ENCODE measurements around the gene LTB4R.
A peak's percentile ranks its signal among the peaks of the same experiment; 100 is the strongest.

Gene LTB4R

DNA sequence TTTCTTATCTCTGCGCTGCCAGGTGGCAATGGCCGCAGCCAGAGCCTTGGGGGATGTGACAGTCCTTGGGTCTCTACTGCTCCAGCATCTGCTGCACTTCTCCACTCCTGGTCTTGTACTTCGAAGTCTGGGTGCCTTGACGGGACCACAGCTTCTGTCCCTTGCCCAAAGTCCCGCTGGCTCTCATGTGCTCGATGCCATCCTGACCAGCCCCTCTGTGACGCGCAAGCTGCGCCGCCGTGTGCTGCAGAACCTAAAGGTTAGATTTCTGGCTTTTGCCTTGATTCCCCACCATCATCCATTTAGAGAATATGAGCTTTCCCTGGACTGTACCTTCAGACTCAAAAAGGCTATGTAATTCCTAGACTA lies 7.3 kb upstream of the LTB4R start:
- no peak for DNase-seq

DNA sequence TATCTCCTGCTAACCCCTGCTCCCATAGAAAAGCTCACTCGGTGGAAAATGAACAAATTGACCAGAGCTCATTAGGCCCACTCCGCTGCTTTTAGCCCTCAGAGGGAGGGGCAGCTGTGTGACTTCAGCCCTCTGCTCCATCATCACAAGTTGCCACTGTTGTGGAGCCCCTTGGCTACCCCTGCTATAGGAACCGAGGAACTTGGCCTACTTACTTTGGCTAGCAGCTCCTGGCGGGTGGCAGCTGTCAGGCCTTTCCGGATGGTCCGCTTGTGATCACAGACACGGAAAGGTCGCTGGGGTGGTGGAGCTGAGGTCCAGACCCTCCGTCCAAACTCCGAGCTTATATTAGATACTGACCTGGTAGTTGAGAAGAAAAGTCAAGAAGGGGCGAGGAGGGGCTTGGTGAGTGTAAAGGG lies 4.1 kb upstream of the LTB4R start:
- no peak for DNase-seq

- DNase-seq, result peak; percentile 42 to 63
Observed at GRCh38 chr14:24307575-24308341, 3.5 kb upstream of the LTB4R start, which contains the start of gene CIDEB. Gene CIDEB, minus strand, starts transcription at chr14:24307977. Its CDS starts 119 bp downstream, at chr14:24307858.

DNA sequence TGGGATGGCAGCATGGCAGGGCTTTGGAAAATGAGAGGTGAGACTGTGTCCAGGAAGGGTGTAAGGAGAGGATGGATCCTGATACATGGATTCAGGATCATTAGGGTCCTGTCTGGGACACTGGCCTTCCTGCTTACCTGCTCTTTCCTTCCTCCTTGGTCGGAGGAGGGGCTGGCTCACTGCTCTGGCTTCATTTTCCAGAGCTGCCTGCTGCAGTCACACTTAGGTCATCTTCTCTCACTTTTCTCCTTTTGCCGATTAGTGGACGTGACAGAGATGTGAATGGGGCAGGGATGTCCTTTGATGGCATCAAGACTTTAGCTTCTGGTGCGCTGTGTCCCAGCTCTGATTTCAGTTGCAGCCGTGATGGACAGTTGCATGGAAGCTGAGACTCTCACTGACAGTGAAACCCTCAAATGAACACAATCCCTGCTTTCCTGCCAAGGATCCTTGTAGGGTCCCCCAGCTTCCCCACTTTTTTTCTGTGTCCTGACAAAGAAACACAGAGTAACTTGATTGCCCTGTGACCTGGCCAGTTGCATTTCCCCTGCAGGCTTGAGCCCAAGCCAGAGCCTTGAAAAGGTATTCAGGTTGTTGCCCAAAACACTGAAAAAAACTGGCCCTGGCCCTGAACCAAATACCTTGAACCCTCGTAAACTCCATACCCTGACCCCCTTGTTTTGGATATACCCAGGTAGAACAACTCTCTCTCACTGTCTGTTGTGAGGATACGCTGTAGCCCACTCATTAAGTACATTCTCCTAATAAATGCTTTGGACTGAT lies 2.8 kb upstream of the LTB4R start:
- no peak for DNase-seq

DNA sequence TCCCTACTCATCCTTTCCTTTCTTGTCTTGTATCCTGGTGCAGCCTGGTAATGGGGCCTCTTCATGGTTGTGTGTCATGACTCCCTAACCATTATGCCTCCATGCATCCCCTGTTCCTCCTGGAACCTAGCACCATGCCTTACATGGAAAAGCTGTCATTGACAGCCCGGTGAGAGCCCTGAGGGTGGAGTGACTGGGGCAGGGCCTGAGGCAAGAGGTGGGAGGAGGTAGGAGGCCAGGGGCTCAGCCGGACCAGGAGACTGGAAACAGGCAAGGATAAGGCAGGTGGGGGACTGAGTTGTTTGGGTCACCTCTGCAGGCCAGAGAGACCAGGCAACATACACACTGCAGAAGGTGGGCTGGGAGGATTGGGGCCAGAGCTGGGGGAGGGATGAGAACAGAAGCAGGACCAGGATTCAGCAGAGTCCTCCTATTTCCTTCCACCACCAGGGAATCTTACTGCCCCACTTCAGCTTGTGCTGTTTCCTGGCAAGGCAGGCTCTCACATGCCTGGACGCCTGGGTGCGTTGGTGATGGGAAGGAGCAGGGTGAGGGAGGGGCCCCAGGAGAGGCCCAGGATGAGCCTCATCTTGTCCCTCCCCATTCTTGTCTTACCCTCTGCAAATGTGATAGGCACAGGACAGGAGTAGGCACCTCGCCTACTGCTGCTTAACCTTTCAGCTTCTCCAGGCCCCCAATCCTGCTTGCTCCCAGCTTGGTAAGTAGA lies 1.6 kb upstream of the LTB4R start, which contains the start of gene LTB4R2:
LTB4R2 (plus strand) TSS at position 603 of the 727 bp plus-strand sequence. CDS start 525 bp downstream, outside the sequence.
- no peak for DNase-seq

DNA sequence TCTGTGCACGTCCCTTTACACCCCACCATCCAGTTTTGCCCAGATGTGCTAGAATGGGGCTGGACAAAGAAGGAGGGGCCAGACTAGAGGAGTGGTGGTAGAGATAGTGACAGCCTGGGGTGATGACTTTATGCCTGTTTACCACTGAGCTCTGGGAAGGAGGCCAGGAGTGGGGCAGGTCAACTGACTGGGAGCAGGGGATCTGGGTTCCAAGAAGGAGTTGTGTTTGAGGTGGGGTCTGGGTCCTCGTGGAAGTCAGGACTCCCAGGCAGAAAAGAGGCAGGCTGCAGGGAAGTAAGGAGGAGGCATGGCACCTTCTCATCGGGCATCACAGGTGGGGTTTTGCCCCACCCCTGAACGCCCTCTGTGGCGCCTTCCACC lies 1.0 kb upstream of the LTB4R start:
- DNase-seq, result no peak

DNA sequence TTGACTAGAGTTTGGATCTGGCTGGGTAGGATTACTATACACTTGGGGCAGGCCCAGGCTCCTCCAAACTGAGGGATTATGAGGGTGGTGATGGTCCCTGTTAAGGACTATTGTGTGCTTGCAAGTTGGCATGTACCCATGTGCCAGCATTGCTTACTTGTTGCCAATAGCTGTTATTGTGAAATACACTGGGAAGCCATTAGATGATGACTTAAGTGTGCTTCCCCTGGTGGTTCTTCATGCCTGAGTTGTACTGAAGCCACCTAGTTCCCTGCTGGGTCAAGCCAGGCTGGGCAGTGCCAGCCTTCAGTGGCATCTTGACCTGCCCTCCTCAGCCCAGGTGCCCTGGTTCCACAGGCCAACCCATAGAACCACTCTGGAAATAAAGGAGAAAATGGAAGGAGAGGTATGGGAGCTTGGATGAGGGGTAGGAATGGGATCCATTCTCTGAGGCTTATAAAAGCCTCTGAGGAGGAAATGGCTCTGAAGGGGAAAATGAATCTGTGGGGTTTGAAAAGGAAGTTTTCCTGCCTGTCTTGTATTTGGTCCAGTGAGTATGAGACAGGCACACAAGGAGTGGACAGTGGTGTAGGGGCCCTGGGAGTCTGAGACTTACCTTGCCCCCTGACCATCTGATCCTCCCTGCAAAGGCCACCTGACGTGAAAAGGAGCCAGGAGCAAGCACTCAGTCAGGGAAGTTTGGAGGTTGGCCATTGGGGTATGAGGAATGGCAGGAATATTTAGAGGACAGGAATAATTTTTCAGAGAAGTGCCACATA lies 724 bp downstream of the LTB4R start:
- no peak for DNase-seq

DNA sequence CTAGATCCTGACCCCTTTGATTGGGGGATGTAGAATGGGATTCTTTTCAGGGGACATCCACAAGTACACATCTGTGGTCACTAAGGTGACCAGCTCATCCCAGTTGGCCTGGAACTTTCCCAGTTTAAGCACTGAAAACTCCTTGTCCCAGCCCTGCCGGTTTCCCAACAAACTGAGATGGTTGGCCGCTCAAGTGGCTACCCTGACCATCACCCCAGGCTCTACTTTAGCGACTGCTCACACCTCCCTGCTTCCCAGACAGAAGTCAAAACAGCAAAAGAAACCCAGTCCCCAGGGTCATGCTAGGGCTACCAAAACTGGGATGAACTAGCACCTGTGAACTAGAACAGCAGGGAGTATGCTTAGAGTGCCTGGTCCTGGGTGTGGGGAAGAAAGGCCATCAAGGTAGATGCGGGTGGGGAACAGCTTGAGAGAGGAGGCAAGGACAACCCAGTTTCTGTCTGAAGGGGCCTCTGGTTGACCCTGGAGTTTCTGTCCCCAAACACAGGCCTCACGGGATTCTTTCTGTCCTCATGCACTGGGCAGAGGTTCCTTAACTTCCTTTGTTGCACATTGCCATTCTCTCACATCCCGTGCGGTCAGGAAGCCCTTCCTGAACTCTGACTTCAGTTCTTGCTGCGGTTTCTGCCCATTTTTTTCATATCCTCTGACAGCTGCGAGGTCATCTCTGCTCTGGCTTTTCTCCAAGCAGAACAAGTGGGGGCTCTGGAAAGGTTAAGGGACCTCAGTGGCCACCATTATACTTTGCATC lies 1.6 kb downstream of the LTB4R start:
- no peak for DNase-seq

DNA sequence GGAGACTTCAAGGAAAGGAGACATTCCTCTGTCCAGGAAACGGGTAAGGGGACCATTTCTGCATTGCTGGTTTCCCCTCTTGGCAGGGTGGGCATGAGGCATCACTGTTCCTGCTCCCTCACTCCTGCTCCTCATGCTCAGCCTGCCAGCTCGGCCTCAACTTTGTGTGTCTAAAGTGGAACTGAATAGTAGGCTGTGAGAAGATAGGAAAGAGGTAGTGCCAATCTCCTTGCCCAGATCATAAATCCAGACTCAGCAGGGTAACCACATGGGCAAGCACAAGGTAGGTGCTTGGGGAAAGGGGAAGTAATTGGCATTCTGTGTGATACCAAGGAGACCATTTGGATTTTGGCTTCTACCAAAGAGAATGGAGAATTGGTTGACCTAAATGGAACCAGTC lies 2.6 kb downstream of the LTB4R start:
- no peak for DNase-seq

DNA sequence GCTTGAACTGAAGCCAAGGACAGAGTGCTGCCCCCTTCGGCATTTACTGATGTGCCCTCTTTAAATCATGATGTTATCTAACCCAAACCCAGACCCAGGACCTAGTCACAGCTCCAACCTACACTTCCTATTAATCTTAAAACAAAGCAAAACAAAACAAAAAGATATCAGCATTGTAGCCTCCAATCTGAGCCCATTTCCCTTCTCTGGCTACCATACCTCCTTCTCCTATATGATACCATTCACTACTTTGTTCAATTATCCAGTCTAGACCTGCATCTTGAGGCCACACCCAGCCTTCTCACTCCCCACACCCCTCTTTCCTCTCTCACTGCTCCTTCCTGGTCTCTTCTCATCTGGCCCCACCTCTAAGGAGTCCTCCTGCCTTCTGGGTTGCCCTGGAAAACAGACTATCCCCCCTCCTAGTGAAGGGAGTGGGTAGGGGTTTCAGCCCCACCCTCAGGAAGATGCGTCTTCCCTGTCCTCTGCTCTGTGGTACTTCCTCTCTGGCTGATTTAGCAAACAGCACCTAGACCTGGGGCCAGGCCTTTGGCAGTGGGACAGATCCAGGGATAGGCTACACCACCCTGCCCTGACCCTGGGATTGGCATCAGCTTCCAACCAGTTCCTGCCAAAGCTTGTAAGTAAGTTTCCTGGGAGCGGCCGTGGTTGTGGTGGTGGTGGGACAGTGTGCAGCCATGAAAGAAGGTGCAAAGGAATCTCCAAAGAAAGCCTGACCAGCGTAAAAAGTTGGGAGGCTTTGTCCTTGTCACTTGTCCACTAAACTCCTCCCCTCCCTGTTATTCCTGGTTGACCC lies 3.3 kb downstream of the LTB4R start:
- DNase-seq, result no peak

GRCh38 chr14:24315243-24315806 lies 4.0 kb downstream of the LTB4R start:
- DNase-seq, result no peak

DNA sequence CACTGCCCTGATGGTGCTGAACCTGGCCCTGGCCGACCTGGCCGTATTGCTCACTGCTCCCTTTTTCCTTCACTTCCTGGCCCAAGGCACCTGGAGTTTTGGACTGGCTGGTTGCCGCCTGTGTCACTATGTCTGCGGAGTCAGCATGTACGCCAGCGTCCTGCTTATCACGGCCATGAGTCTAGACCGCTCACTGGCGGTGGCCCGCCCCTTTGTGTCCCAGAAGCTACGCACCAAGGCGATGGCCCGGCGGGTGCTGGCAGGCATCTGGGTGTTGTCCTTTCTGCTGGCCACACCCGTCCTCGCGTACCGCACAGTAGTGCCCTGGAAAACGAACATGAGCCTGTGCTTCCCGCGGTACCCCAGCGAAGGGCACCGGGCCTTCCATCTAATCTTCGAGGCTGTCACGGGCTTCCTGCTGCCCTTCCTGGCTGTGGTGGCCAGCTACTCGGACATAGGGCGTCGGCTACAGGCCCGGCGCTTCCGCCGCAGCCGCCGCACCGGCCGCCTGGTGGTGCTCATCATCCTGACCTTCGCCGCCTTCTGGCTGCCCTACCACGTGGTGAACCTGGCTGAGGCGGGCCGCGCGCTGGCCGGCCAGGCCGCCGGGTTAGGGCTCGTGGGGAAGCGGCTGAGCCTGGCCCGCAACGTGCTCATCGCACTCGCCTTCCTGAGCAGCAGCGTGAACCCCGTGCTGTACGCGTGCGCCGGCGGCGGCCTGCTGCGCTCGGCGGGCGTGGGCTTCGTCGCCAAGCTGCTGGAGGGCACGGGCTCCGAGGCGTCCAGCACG lies 4.7 kb downstream of the LTB4R start:
- DNase-seq, result no peak

DNA sequence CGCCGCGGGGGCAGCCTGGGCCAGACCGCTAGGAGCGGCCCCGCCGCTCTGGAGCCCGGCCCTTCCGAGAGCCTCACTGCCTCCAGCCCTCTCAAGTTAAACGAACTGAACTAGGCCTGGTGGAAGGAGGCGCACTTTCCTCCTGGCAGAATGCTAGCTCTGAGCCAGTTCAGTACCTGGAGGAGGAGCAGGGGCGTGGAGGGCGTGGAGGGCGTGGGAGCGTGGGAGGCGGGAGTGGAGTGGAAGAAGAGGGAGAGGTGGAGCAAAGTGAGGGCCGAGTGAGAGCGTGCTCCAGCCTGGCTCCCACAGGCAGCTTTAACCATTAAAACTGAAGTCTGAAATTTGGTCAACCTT lies 5.3 kb downstream of the LTB4R start:
- no peak for DNase-seq

DNA sequence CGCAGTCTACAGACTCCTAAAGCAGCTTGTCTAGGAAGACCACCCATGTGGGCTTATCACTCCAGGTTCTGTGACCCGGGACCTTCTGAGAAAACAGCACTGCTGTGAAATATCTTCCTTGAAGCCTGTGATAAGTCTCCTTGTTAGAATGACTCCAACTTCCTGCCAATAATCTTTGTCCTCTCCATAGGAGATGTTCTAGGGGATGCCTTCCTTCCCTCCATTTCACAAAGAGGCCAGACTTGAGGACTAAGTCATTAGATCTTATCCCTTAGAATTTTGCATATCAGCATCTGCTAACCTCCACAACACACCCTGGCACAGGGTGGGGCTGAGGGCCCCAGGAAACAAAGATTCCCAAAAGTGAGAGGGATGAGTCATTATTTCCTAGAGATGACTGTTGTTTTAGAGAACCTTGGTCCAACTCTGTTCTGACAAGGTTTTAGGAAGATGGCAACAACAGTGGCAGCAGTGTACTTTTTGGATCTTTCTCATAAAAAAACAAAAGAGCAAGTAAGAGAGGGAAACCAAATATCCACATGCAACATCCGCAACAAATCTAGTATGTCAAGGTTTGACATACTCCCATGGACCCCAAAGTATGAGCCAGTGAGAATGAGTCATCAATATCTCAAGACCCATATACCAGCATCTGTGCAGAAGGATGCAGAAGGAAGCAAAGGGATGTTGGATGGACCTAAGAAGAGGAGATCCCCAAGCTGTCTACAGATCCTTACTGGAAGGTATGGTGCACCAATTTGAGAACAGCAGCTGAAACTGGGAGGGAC lies 6.0 kb downstream of the LTB4R start:
- no peak for DNase-seq

DNA sequence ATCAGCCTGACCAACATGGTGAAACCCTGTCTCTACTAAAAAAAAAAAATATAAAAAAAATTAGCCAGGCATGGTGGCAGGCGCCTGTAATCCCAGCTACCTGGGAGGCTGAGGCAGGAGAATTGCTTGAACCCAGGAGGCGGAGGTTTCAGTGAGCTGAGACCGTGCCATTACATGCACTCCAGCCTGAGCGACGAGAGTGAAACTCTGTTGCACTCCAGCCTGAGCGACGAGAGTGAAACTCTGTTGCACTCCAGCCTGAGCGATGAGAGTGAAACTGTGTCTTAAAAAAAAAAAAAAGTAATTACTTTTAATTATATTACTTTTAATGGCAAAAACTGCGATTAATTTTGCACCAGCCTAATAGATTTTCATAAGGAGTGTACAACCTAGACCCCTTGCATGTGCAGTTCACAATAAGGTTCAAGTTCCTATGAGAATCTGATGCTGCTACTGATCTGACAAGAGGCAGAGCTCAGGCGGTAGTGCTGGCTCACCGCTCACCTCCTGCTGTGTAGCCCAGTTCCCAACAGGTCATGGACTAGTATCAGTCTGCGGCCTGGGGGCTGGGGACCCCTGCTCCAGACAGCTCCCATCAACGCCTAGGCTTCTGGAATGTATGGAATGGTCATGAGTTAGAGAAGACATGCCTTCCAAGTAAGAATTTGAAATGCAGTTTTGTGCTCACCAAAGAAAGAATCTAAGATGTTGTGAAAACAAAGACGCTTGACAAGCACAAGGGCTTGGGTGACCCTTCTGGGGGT lies 10.1 kb downstream of the LTB4R start:
- DNase-seq, result no peak

GRCh38 chr14:24322672-24323071 lies 11.4 kb downstream of the LTB4R start:
- no peak for DNase-seq

DNA sequence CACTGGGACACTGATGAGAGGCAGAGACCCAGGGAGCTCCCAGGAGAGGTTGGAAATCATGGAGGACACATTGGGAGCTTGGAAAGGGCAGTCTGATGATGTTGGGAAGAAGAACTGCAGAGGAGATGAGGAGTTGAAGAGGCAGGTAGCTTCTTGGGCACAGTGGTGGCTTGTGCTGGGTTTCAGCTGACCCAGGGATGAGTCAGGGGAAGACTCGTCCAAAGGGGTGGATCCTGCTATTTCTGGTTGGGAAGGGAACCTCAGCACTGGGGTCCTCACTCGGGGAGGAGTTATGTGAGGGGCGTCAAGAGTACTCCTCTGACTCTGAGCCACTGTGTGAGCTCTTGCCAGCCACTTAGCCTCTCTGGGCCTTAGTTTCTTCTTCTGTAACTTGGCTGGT lies 12.0 kb downstream of the LTB4R start:
- no peak for DNase-seq

DNA sequence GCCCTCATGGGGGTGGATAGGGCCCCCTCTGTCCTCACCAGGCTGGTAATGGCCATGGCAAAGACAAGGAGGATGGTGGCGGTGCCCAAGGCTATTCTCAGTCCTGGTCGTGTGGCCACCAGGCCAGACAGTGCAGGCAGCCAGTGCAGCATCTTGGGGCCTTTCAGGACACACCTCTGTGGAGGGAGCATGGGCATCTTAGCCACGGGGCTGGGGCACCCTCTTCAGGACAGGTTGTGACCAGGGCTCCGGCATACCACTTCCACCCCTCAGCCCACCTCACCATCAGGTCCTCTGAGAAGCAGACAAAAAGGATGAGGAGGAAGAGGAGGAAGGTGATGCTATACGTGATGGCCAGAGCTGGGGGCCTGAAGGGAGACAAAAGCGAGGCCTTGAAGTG lies 12.7 kb downstream of the LTB4R start:
- no peak for DNase-seq

Measured in NCI-H446 (cell line).